ENCODE results near the gene SIGLEC10.

DNA sequence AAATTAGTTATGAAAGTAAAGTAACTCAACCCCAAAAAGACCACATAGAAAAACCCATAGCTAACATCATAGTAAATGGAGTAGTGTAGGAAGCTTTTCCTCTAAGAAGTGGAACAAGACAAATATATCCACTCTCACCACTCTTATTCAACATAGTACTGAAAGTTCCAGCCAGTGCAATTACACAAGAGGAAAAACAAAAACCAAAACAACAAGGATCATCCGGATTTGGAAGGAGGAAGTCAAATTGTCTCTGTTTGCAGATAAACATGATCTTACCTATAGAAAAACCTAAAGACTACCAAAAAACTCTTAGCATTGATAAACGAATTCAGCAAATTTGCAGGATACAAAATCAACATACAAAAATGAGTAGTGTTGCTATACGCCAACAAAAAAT lies 49.3 kb upstream of the SIGLEC10 start:
- TF ChIP-seq, protein P1, sequence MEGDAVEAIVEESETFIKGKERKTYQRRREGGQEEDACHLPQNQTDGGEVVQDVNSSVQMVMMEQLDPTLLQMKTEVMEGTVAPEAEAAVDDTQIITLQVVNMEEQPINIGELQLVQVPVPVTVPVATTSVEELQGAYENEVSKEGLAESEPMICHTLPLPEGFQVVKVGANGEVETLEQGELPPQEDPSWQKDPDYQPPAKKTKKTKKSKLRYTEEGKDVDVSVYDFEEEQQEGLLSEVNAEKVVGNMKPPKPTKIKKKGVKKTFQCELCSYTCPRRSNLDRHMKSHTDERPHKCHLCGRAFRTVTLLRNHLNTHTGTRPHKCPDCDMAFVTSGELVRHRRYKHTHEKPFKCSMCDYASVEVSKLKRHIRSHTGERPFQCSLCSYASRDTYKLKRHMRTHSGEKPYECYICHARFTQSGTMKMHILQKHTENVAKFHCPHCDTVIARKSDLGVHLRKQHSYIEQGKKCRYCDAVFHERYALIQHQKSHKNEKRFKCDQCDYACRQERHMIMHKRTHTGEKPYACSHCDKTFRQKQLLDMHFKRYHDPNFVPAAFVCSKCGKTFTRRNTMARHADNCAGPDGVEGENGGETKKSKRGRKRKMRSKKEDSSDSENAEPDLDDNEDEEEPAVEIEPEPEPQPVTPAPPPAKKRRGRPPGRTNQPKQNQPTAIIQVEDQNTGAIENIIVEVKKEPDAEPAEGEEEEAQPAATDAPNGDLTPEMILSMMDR (IDR thresholded peaks at IDR 0.05; ENCODE audit: insufficient read depth, low read length, poor library complexity, severe bottlenecking) = no peak
- TF ChIP-seq EZH2phosphoT487 (conservative IDR thresholded peaks at IDR 0.05; ENCODE audit: low read length) = no peak

All from SU-DHL-6 (cell line).